Thoracic aorta (tissue), 2 donors: ENCODE measurements around the gene CEP20. TPM values are rescaled to one million over a fixed set of nuclear protein-coding genes. Genes with fewer than 3 reads are reported as not detected.
"Not testable (repeated sequence)": the region's sequence is repeated elsewhere in the genome, so short reads cannot be mapped to it uniquely, and the experiment has no call there.

Source experiments
- ATAC-seq: fragments of 150-250 bp; one replicate; pipeline ENCODE4 v1.8.0; 2017; ENCODE audit warnings: low read depth; ENCODE audit not compliant: insufficient number of reproducible peaks, low FRiP score
- DNase-seq: peaks from one replicate; pipeline ENCODE4 v3.0.0-alpha.2; 2020; ENCODE audit warnings: low spot score
- H3K27ac ChIP-seq, 2 donors: fragments of 200-600 bp; sonication (generic); 1 replicate in 1 of 2; 2 replicates in 1 of 2; pipeline ENCODE4 v1.5.1; 2016; ENCODE audit warnings: mild to moderate bottlenecking in 2 of 2, moderate library complexity in 2 of 2
- H3K27me3 ChIP-seq: fragments of 200-600 bp; sonication (generic); replicated peaks from 2 replicates; pipeline ENCODE4 v1.6.0; 2016; ENCODE audit warnings: mild to moderate bottlenecking; ENCODE audit not compliant: insufficient read depth
- H3K36me3 ChIP-seq: fragments of 200-600 bp; sonication (generic); one replicate; pipeline ENCODE4 v1.5.1; 2016
- H3K4me1 ChIP-seq, 2 donors: fragments of 200-600 bp; sonication (generic); 1 replicate in 1 of 2; 2 replicates in 1 of 2; pipeline versions ENCODE4 v1.5.1 to v1.6.0; 2016; ENCODE audit warnings: low read depth in 2 of 2, mild to moderate bottlenecking in 1 of 2; ENCODE audit not compliant: control insufficient read depth in 1 of 2
- H3K4me3 ChIP-seq: fragments of 200-600 bp; sonication (generic); 2 replicates; pipeline ENCODE4 v1.5.1; 2016; ENCODE audit warnings: mild to moderate bottlenecking
- H3K9me3 ChIP-seq: fragments of 200-600 bp; sonication (generic); 2 replicates; pipeline ENCODE4 v1.5.1; 2016
- total RNA-seq, 2 donors: library from RNA; depleted of rRNA; stranded (reverse); fragments of >200 nt; gene quantifications; one replicate each; pipeline versions ENCODE4 v1.1.0 to v1.2.3, GENCODE V29; 2016
- TF ChIP-seq, protein P1 (sequence below): fragments of 200-600 bp; sonication (generic); IDR thresholded peaks from one replicate; pipeline ENCODE4 v1.5.1; 2019; ENCODE audit warnings: antibody characterized with exemption

CEP20 gene
- total RNA-seq, 2 donors from 2014 or later: 14.9 to 29.1 TPM

DNA sequence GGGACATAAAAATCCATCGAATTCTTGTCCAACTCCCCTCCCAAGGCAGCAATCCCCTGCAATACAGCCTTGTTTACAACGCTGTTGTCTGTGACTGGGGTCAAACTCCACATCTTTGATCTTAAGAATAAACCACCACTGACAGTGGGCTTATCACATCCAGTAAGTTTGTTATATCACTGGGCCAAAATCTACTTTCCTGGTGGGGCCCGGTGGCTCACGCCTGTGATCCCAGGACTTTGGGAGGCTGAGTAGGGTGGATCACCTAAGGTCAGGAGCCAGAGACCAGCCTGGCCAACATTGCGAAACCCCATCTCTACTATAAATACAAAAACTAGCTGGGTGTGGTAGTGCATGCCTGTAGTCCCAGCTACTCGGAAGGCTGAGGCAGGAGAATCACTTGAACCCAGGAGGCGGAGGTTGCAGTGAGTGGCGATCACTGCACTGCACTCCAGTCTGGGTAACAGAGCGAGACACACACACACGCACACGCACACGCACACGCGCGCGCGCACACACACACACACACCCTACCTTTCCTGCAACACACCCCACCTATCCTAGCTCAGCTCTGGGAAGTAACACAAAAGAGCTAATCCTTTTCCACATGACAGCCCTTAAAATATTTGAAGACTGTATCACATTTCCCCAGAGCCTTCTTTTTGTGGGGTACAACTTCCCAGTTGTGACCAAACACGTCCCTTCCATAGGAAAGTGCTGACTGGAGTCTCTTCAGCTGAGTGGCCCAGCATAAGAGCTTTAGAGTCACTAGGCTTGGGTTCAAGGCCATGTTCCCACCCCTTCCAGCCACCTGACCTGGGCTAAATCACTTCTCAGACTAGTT, 40.1 kb upstream of the CEP20 start:
- Histone ChIP-seq H3K9me3 (no peaks in the 10 kb centered on the region), H3K27ac (no peak overlapping the region), H3K4me3 (no peak overlapping the region), H3K4me1 (no peaks in the 10 kb centered on the region), H3K27me3 (no peaks in the 10 kb centered on the region), H3K36me3 (no peaks in the 10 kb centered on the region)
- ATAC-seq (no peak), DNase-seq (no peak)
- TF ChIP-seq, protein P1, sequence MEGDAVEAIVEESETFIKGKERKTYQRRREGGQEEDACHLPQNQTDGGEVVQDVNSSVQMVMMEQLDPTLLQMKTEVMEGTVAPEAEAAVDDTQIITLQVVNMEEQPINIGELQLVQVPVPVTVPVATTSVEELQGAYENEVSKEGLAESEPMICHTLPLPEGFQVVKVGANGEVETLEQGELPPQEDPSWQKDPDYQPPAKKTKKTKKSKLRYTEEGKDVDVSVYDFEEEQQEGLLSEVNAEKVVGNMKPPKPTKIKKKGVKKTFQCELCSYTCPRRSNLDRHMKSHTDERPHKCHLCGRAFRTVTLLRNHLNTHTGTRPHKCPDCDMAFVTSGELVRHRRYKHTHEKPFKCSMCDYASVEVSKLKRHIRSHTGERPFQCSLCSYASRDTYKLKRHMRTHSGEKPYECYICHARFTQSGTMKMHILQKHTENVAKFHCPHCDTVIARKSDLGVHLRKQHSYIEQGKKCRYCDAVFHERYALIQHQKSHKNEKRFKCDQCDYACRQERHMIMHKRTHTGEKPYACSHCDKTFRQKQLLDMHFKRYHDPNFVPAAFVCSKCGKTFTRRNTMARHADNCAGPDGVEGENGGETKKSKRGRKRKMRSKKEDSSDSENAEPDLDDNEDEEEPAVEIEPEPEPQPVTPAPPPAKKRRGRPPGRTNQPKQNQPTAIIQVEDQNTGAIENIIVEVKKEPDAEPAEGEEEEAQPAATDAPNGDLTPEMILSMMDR: no peak

DNA sequence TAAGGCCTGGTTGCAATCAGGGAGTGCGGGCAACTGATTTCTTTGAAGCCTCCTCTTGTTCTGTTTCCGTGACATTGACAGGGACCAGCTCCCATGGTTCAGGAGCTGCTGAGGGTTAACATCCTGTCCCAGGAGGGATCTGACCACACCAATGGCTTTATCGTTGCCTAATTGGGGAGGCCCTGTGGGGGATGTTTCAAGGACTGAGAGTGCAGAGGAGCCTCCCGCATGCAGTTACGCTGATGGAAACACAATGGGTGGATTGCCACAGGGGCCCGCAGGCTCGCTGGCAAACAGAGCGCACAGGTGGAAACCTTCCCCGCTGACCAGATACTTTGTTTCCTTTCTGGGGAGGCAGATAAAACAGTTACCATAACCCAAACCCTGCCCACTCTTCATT, 37.2 kb upstream of the CEP20 start:
- TF ChIP-seq, protein P1: no peak
- ATAC-seq (no peak), DNase-seq (no peak)
- no peak overlapping the region for H3K27ac ChIP-seq
- no peaks in the 10 kb centered on the region for H3K27me3 ChIP-seq
- H3K9me3 ChIP-seq: no peaks in the 10 kb centered on the region
- no peaks in the 10 kb centered on the region for H3K4me1 ChIP-seq
- no peaks in the 10 kb centered on the region for H3K36me3 ChIP-seq
- no peak overlapping the region for H3K4me3 ChIP-seq

DNA sequence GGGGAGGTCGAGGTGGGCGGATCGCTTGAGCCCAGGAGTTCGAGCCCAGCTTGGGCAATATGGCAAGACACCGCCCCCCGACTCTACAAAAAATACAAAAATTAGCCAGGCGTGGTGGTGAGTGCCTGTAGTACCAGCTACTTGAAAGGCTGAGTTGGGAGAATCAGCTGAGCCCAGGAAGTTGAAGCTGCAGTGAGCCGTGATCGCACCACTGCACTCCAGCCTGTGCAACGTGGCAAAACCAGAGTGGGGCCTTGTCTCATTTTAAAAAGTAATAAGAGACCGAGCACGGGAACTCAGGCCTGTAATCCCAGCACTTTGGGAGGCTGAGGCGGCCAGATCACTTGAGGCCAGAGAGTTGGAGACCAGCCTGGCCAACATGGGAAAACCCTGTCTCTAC, 36.6 kb upstream of the CEP20 start:
- ATAC-seq (no peak), DNase-seq (no peak)
- no peaks in the 10 kb centered on the region for H3K27me3 ChIP-seq

DNA sequence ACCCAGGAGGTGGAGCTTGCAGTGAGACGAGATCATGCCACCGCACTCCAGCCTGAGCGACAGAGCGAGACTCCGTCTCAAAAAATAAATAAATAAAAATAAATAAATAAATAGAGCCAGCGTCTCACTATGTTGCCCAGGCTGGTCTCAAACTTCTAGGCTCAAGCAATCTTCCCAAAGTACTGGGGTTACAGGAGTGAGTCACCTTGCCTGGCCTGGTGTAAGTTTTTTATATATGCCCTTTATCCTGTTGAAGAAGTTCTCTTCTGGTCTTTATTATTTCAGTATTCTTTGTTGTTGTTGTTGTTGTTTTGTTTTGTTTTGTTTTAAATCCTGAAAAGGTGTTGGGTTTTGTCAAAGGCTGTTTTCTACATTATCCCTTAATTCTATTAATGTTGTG, 30.9 kb upstream of the CEP20 start:
- ATAC-seq (no peak), DNase-seq (no peak)
- H3K9me3 ChIP-seq: no peaks in the 10 kb centered on the region
- TF ChIP-seq, protein P1: no peak
- no peak overlapping the region for H3K4me3 ChIP-seq
- no peak overlapping the region for H3K27ac ChIP-seq
- no peaks in the 10 kb centered on the region for H3K36me3 ChIP-seq
- no peaks in the 10 kb centered on the region for H3K4me1 ChIP-seq
- H3K27me3 ChIP-seq: no peaks in the 10 kb centered on the region

More for the DNA sequence above, 36.6 kb upstream of the CEP20 start:
- H3K4me3 ChIP-seq: no peak overlapping the region
- no peak overlapping the region for H3K27ac ChIP-seq
- H3K9me3 ChIP-seq: no peaks in the 10 kb centered on the region
- TF ChIP-seq, protein P1: no peak
- H3K4me1 ChIP-seq: no peaks in the 10 kb centered on the region
- H3K36me3 ChIP-seq: no peaks in the 10 kb centered on the region

DNA sequence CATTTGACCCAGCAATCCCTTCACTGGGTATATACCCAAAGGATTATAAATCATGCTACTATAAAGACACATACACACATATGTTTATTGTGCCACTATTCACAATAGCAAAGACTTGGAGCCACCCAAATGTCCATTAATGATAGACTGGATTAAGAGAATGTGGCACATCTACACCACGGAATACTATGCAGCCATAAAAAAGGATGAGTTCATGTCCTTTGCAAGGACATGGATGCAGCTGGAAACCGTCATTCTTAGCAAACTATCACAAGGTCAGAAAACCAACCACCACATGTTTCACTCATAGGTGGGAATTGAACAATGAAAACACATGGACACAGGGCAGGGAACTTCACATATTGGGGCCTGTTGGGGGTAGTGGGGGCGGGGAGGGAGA, 29.9 kb upstream of the CEP20 start:
- H3K4me3 ChIP-seq, DNase-seq, H3K4me1 ChIP-seq, H3K27me3 ChIP-seq, H3K27ac ChIP-seq, H3K36me3 ChIP-seq, H3K9me3 ChIP-seq, ATAC-seq: not testable (repeated sequence)
